ENCODE measurements around the gene TAF3. TPM values are rescaled to one million over a fixed set of nuclear protein-coding genes. Genes with fewer than 3 reads are reported as not detected.

The TAF3 gene
- total and polyA plus RNA-seq, 2 donors (not counting 1 experiment from before 2014, with no cell fraction given): 7.0 to 20.1 TPM

DNA sequence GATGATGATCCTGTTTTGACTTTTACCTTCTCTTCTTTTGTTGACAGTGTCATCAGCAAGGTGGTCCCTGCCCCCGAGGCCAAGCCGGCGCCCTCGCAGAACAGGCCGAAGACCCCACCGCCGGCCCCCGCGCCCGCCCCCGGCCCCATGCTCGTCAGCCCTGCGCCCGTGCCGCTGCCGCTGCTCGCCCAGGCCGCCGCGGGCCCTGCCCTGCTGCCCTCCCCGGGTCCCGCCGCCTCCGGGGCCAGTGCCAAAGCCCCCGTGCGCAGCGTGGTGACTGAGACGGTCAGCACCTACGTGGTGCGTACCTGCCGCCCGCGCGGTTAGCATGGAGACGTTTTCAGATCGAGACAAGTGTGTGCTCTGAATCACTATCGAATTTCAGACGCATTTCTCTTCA is 190.7 kb downstream of the TAF3 start:
- Histone ChIP-seq H3K4me3 (ENCODE audit: control extremely low read depth in 1 of 5, extremely low read depth in 1 of 5, insufficient read depth in 1 of 5, low read depth in 2 of 5, low read length in 4 of 5) (no peak overlapping the region), H3K36me3 (replicated peaks in 1 of 2; ENCODE audit: control extremely low read depth in 1 of 2, control insufficient read depth in 1 of 2, extremely low read depth in 1 of 2, insufficient read depth in 2 of 2, low read length in 1 of 2) (peaks cover 5 to 18% of the 10 kb centered on the region in 2 experiments), H2AFZ (ENCODE audit: insufficient read depth, low read depth, low read length, poor library complexity, severe bottlenecking) (no peak overlapping the region), H3K4me1 (ENCODE audit: control insufficient read depth in 2 of 2, insufficient read depth in 2 of 2, low read length in 2 of 2) (peaks cover 0 to 4% of the 10 kb centered on the region in 2 donors), H3K4me2 (replicated peaks; ENCODE audit: low read depth, low read length, poor library complexity, severe bottlenecking) (no peak overlapping the region), H3K9me3 (ENCODE audit: control extremely low read depth in 1 of 3, control insufficient read depth in 2 of 3, insufficient read depth in 1 of 3, low read length in 2 of 3) (peaks cover 2 to 9% (median 2%) of the 10 kb centered on the region in 3 donors), H3K79me2 (ENCODE audit: control insufficient read depth, insufficient read depth, low read length) (no peaks in the 10 kb centered on the region), H3K27me3 (replicated peaks in 1 of 4; ENCODE audit: control extremely low read depth in 1 of 4, control insufficient read depth in 3 of 4, insufficient read depth in 4 of 4, low read length in 3 of 4) (no peaks in the 10 kb centered on the region), H3K9ac (ENCODE audit: low read length) (no peak overlapping the region), H3K27ac (ENCODE audit: low read length in 2 of 2) (no peak overlapping the region), H4K20me1 (ENCODE audit: control insufficient read depth, insufficient read depth, low read length, poor library complexity, severe bottlenecking) (no peaks in the 10 kb centered on the region)
- no peak for ATAC-seq (ENCODE audit: low read depth)
- no peaks in the 10 kb centered on the region for H3K27me3 Mint-ChIP-seq
- TF ChIP-seq EZH2 (IDR thresholded peaks at IDR 0.05; ENCODE audit: borderline replicate concordance, insufficient read depth, low read depth, low read length, poor library complexity, severe bottlenecking): no peak
- TF ChIP-seq, protein P1, sequence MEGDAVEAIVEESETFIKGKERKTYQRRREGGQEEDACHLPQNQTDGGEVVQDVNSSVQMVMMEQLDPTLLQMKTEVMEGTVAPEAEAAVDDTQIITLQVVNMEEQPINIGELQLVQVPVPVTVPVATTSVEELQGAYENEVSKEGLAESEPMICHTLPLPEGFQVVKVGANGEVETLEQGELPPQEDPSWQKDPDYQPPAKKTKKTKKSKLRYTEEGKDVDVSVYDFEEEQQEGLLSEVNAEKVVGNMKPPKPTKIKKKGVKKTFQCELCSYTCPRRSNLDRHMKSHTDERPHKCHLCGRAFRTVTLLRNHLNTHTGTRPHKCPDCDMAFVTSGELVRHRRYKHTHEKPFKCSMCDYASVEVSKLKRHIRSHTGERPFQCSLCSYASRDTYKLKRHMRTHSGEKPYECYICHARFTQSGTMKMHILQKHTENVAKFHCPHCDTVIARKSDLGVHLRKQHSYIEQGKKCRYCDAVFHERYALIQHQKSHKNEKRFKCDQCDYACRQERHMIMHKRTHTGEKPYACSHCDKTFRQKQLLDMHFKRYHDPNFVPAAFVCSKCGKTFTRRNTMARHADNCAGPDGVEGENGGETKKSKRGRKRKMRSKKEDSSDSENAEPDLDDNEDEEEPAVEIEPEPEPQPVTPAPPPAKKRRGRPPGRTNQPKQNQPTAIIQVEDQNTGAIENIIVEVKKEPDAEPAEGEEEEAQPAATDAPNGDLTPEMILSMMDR (IDR thresholded peaks at IDR 0.05): no peak
- 98% methylated on average over 34 of the region's 38 CpGs for WGBS (ENCODE audit: insufficient coverage)
- H3K27ac Mint-ChIP-seq: no peak overlapping the region
- no peak for DNase-seq
- CTCF ChIA-PET: no interaction called here
- H3K4me3 Mint-ChIP-seq: no peak overlapping the region
- H3K9me3 Mint-ChIP-seq (ENCODE audit: insufficient read depth): peaks cover 5% of the 10 kb centered on the region
- POLR2A ChIA-PET: no interaction called here
- H3K4me1 Mint-ChIP-seq: peaks cover 6% of the 10 kb centered on the region
- intact Hi-C loops (cut with micrococcal nuclease): no loop called here

DNA sequence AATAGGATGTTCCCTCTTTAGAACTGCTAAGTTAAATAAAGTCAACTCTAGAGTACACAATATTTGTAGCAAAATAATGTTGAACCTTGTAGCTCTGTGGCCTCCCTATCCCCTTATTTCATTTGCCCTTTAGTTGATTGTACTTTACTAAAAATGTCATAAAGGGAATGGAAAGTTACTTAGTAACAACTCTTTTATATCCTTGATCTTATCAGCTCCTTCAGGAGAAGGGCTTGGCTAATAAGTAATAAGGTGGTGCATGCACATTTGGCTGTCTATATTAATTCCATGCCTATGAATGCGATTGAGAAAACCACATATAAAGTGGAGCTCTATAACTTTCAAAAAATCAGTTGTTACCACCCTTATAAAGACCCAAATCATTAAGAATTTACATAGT is 194.7 kb downstream of the TAF3 start:
- H2AFZ ChIP-seq (ENCODE audit: insufficient read depth, low read depth, low read length, poor library complexity, severe bottlenecking): no peak overlapping the region
- no peak for TF ChIP-seq EZH2 (IDR thresholded peaks at IDR 0.05; ENCODE audit: borderline replicate concordance, insufficient read depth, low read depth, low read length, poor library complexity, severe bottlenecking)
- TF ChIP-seq, protein P1 (IDR thresholded peaks at IDR 0.05): no peak
- intact Hi-C loops (cut with micrococcal nuclease): no loop called here
- DNase-seq (no peak), ATAC-seq (ENCODE audit: low read depth) (no peak)
- H3K79me2 ChIP-seq (ENCODE audit: control insufficient read depth, insufficient read depth, low read length): no peaks in the 10 kb centered on the region
- peaks cover 5 to 29% of the 10 kb centered on the region in 2 experiments for H3K36me3 ChIP-seq (replicated peaks in 1 of 2; ENCODE audit: control extremely low read depth in 1 of 2, control insufficient read depth in 1 of 2, extremely low read depth in 1 of 2, insufficient read depth in 2 of 2, low read length in 1 of 2)
- no peaks in the 10 kb centered on the region for H3K9me3 Mint-ChIP-seq (ENCODE audit: insufficient read depth)
- H3K9ac ChIP-seq (ENCODE audit: low read length): no peak overlapping the region
- no peak overlapping the region for H3K4me2 ChIP-seq (replicated peaks; ENCODE audit: low read depth, low read length, poor library complexity, severe bottlenecking)
- no peak overlapping the region for H3K4me3 Mint-ChIP-seq
- H3K27me3 ChIP-seq (replicated peaks in 1 of 4; ENCODE audit: control extremely low read depth in 1 of 4, control insufficient read depth in 3 of 4, insufficient read depth in 4 of 4, low read length in 3 of 4): no peaks in the 10 kb centered on the region
- H3K9me3 ChIP-seq (ENCODE audit: control extremely low read depth in 1 of 3, control insufficient read depth in 2 of 3, insufficient read depth in 1 of 3, low read length in 2 of 3): no peaks in the 10 kb centered on the region
- no peak overlapping the region for H3K4me3 ChIP-seq (ENCODE audit: control extremely low read depth in 1 of 5, extremely low read depth in 1 of 5, insufficient read depth in 1 of 5, low read depth in 2 of 5, low read length in 4 of 5)
- no peaks in the 10 kb centered on the region for H4K20me1 ChIP-seq (ENCODE audit: control insufficient read depth, insufficient read depth, low read length, poor library complexity, severe bottlenecking)
- H3K27ac Mint-ChIP-seq: no peak overlapping the region
- H3K27me3 Mint-ChIP-seq: no peaks in the 10 kb centered on the region
- ChIA-PET CTCF (no interaction called here), POLR2A (no interaction called here)
- no CpG with 5 or more reads among the region's 1 CpG for WGBS (ENCODE audit: insufficient coverage)
- H3K4me1 ChIP-seq (ENCODE audit: control insufficient read depth in 2 of 2, insufficient read depth in 2 of 2, low read length in 2 of 2): no peaks in the 10 kb centered on the region
- H3K27ac ChIP-seq (ENCODE audit: low read length in 2 of 2): no peak overlapping the region
- no peaks in the 10 kb centered on the region for H3K4me1 Mint-ChIP-seq
